MCF 10A (cell line): ENCODE measurements around the gene TTC6. TPM values are rescaled to one million over a fixed set of nuclear protein-coding genes. Genes with fewer than 3 reads are reported as not detected.

ENCODE experiments used
- BruUV-seq: library from RNA; stranded (reverse); fragments of 400-500 nt; replicated peaks from 2 replicates; lab custom pipeline; 2021; lab: Mats Ljungman, UMichigan
- CTCF ChIA-PET: fragments of 300-600 bp; sonication (Branson Sonifier 250); formaldehyde crosslinking; extraction: SDS; loops from one replicate; lab custom pipeline; 2021; ENCODE audit warnings: antibody characterized with exemption, inconsistent platforms; lab: Yijun Ruan, JAX
- POLR2A ChIA-PET: fragments of 300-600, 350-650 bp; sonication (Branson Sonifier 250); formaldehyde crosslinking; extraction: SDS; loops from one replicate; lab custom pipeline; 2020; ENCODE audit warnings: antibody characterized with exemption, inconsistent platforms; lab: Yijun Ruan, JAX
- DNase-seq: peaks from one replicate; pipeline ENCODE4 v3.0.0-alpha.2; 2018; ENCODE audit not compliant: unreplicated experiment
- H3K27ac Mint-ChIP-seq: one replicate; pipeline ENCODE4 v1.8.0; 2022; ENCODE audit warnings: mild to moderate bottlenecking, low read depth, mixed read lengths; ENCODE audit not compliant: unreplicated experiment
- H3K27me3 Mint-ChIP-seq: one replicate; pipeline ENCODE4 v1.8.0; 2022; ENCODE audit warnings: mixed read lengths; ENCODE audit not compliant: insufficient read depth, unreplicated experiment
- H3K36me3 Mint-ChIP-seq: one replicate; pipeline ENCODE4 v1.8.0; 2022; ENCODE audit warnings: mild to moderate bottlenecking, moderate library complexity, mixed read lengths; ENCODE audit not compliant: insufficient read depth, unreplicated experiment
- H3K4me1 Mint-ChIP-seq: one replicate; pipeline ENCODE4 v1.8.0; 2022; ENCODE audit warnings: mixed read lengths; ENCODE audit not compliant: insufficient read depth, unreplicated experiment
- H3K4me3 Mint-ChIP-seq: one replicate; pipeline ENCODE4 v1.8.0; 2022; ENCODE audit warnings: mild to moderate bottlenecking, moderate library complexity, mixed read lengths; ENCODE audit not compliant: unreplicated experiment
- H3K9me3 Mint-ChIP-seq: one replicate; pipeline ENCODE4 v1.8.0; 2022; ENCODE audit warnings: mixed read lengths; ENCODE audit not compliant: unreplicated experiment
- CTCF ChIP-seq: fragments of 200-600 bp; IDR thresholded peaks from one replicate; pipeline ENCODE4 v1.8.0; 2022; ENCODE audit warnings: antibody characterized with exemption, mild to moderate bottlenecking; ENCODE audit not compliant: unreplicated experiment
- intact Hi-C: fragments of 100-400 bp; cut with micrococcal nuclease; formaldehyde crosslinking; loops from 2 replicates; pipeline ENCODE4 v1.14.1; 2022
- total RNA-seq: library from RNA; stranded (reverse); gene quantifications from 2 replicates; pipeline ENCODE4 v1.2.3, GENCODE V29; 2022

Gene TTC6
- total RNA-seq, 1 experiment from 2014 or later = 0.98 TPM

GRCh38 chr14:37591941-37592481 lies 3.4 kb upstream of the TTC6 start:
- Mint-ChIP-seq H3K36me3 (peaks cover 6% of the 10 kb centered on the region), H3K4me1 (peaks cover 7% of the 10 kb centered on the region), H3K9me3 (no peaks in the 10 kb centered on the region), H3K4me3 (no peak overlapping the region), H3K27me3 (no peaks in the 10 kb centered on the region), H3K27ac (no peak overlapping the region)
- no TSS peak for BruUV-seq
- POLR2A ChIA-PET = no interaction called here
- TF ChIP-seq CTCF = no peak
- no peak for DNase-seq
- intact Hi-C loops = loop anchor here (10.0 kb wide), 1 partner anchor 113 kb away; no protein-coding TSS in a partner anchor
- CTCF ChIA-PET = no interaction called here

- intact Hi-C loops = loop anchor here (10.0 kb wide), 1 partner anchor 112 kb away; no protein-coding TSS in a partner anchor
- BruUV-seq = no TSS peak
- Mint-ChIP-seq H3K36me3 (peaks cover 6% of the 10 kb centered on the region), H3K4me3 (no peak overlapping the region), H3K27ac (no peak overlapping the region), H3K9me3 (no peaks in the 10 kb centered on the region), H3K27me3 (no peaks in the 10 kb centered on the region), H3K4me1 (peaks cover 7% of the 10 kb centered on the region)
- DNase-seq = no peak
- CTCF ChIA-PET = interaction anchor here (0.6 to 5.7 kb wide), 26 partner anchors 8 to 1961 kb away, joined by 3 to 46 read pairs (median 4); no protein-coding TSS in a partner anchor
- TF ChIP-seq CTCF = no peak
- POLR2A ChIA-PET = interaction anchor here (0.9 to 1.0 kb wide), 3 partner anchors 249 to 360 kb away, joined by 3 to 4 read pairs (median 4); no protein-coding TSS in a partner anchor
Observed at GRCh38 chr14:37592482-37593408, 2.7 kb upstream of the TTC6 start.

- peak overlapping the region; percentile 43 for H3K27ac Mint-ChIP-seq
- TF ChIP-seq CTCF = no peak
- no peaks in the 10 kb centered on the region for H3K9me3 Mint-ChIP-seq
- peaks cover 7% of the 10 kb centered on the region for H3K4me1 Mint-ChIP-seq
- BruUV-seq = TSS peak; percentile 49
- no peaks in the 10 kb centered on the region for H3K27me3 Mint-ChIP-seq
- ChIA-PET CTCF (interaction anchor here (0.6 to 5.7 kb wide), 31 partner anchors 9 to 1962 kb away, joined by 3 to 46 read pairs (median 4); no protein-coding TSS in a partner anchor), POLR2A (interaction anchor here (0.6 to 1.0 kb wide), 6 partner anchors 12 to 1125 kb away, joined by 3 to 4 read pairs (median 4); no protein-coding TSS in a partner anchor)
- intact Hi-C loops = loop anchor here (1.0 to 10.0 kb wide), 4 partner anchors 13 to 347 kb away; no protein-coding TSS in a partner anchor
- no peak for DNase-seq
- peaks cover 6% of the 10 kb centered on the region for H3K36me3 Mint-ChIP-seq
- peak overlapping the region; percentile 84 for H3K4me3 Mint-ChIP-seq
Observed at GRCh38 chr14:37593511-37594237, 1.8 kb upstream of the TTC6 start.
